AG04449 (cell line): Measurements from ENCODE around the gene SHH.

Experiments used
- CTCF ChIA-PET: fragments of 350-600 bp; formaldehyde crosslinking; extraction: SDS; loops from one replicate; lab custom pipeline; 2021; ENCODE audit warnings: antibody characterized with exemption; lab: Yijun Ruan, JAX
- POLR2A ChIA-PET: fragments of 400-600, 350-600 bp; formaldehyde crosslinking; extraction: SDS; loops from one replicate; lab custom pipeline; 2020; ENCODE audit warnings: antibody characterized with exemption, inconsistent platforms; lab: Yijun Ruan, JAX
- DNase-seq: peaks from one replicate; pipeline ENCODE4 v3.0.0-alpha.2; 2010; ENCODE audit warnings: low read depth, low spot score
- H3K4me3 ChIP-seq: 2 replicates; pipeline ENCODE4 v1.5.1; 2011; ENCODE audit warnings: low read depth, mild to moderate bottlenecking, control low read depth, low read length
- TF ChIP-seq, protein P1 (sequence below): IDR thresholded peaks from one replicate; pipeline ENCODE4 v1.5.1; 2011; ENCODE audit warnings: mild to moderate bottlenecking, moderate library complexity, low read length, control low read depth, inconsistent platforms; ENCODE audit not compliant: insufficient read depth; ENCODE audit errors: missing control alignments

SHH gene

DNA sequence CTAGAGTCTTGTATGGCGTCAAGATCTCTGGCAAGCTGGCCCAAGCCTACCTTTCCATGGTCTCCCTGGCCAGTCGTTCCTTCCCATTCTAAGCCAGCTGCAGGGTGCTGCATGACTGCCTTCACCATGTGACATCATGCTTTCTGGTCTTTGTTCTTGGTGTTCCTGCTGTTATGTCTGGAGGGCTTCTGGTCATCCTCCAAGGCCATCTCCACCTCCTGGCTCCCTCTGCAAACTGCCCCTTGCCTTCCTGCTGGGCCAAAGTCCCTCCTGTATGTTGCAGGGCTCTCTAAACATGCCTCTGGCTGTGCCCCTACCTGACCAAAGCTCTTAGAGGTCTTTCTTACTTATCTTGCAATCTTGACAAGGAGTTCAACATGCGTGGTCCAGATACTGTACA is 44.4 kb upstream of the SHH start:
- no peak for DNase-seq
- ChIA-PET CTCF (no interaction called here), POLR2A (no interaction called here)
- TF ChIP-seq, protein P1, sequence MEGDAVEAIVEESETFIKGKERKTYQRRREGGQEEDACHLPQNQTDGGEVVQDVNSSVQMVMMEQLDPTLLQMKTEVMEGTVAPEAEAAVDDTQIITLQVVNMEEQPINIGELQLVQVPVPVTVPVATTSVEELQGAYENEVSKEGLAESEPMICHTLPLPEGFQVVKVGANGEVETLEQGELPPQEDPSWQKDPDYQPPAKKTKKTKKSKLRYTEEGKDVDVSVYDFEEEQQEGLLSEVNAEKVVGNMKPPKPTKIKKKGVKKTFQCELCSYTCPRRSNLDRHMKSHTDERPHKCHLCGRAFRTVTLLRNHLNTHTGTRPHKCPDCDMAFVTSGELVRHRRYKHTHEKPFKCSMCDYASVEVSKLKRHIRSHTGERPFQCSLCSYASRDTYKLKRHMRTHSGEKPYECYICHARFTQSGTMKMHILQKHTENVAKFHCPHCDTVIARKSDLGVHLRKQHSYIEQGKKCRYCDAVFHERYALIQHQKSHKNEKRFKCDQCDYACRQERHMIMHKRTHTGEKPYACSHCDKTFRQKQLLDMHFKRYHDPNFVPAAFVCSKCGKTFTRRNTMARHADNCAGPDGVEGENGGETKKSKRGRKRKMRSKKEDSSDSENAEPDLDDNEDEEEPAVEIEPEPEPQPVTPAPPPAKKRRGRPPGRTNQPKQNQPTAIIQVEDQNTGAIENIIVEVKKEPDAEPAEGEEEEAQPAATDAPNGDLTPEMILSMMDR: no peak
- H3K4me3 ChIP-seq: no peak overlapping the region

- TF ChIP-seq, protein P1: no peak
- ChIA-PET CTCF (no interaction called here), POLR2A (no interaction called here)
- H3K4me3 ChIP-seq: no peak overlapping the region
- no peak for DNase-seq
Measured at GRCh38 chr7:155852426-155853301, 40.4 kb upstream of the SHH start.

DNA sequence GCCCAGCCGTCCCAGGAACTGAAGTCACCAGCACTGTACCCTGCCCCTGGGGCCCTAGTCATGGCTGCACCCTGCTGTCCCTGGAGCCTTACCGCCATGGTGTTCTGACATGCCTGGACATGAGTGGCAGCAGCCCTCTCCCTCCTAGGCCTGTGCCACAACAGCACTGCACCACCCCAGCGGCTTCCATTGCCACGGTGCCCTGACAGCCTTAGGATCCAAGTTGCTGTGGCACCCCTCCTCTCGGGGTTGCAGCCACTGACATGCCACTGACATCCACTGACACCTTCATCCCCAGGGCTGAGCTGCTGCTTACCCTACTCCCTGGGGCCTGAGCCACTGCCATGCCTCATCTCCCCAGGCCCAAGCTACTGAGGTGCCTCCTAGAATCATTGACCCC is 39.6 kb upstream of the SHH start:
- POLR2A ChIA-PET: no interaction called here

GRCh38 chr7:155850766-155851678 is 38.8 kb upstream of the SHH start:
- TF ChIP-seq, protein P1: no peak
- CTCF ChIA-PET: no interaction called here
- no peak for DNase-seq
- POLR2A ChIA-PET: no interaction called here
- H3K4me3 ChIP-seq: no peak overlapping the region

More for the DNA sequence above, 39.6 kb upstream of the SHH start:
- TF ChIP-seq, protein P1: no peak
- DNase-seq: no peak
- no peak overlapping the region for H3K4me3 ChIP-seq
- CTCF ChIA-PET: no interaction called here

DNA sequence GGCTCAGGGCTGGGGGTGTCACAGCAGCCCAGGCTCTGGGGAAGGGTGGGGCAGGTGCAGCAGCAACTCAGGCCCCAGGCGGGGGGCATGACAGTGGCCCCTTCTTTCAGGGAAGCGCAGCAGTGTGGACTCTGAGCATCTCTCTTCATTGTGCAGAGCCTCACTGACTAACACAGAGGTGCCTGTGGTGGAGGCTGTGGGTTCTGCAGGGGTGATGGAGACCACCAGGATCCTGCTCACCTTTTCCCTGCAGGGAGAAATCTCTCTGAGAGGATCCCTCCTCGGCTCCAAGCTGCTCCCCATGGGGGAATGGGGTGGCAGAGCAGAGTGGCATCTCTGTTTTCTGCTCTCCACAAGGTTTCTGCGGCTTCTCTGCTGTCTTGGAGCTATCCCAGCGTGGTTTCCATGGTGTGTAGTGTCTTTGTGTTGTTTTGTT is 37.8 kb upstream of the SHH start:
- TF ChIP-seq, protein P1: no peak
- no peak overlapping the region for H3K4me3 ChIP-seq
- DNase-seq: no peak
- CTCF ChIA-PET: no interaction called here
- POLR2A ChIA-PET: no interaction called here
